Measurements from ENCODE around the gene SMPDL3B.

- TF ChIP-seq CTCF (conservative IDR thresholded peaks at IDR 0.05; ENCODE audit: low read depth, low read length) (no peak), CEBPB (IDR thresholded peaks at IDR 0.05; ENCODE audit: low read depth, low read length) (no peak), POLR2A (IDR thresholded peaks at IDR 0.05; ENCODE audit: low read depth, low read length) (no peak), MXI1 (IDR thresholded peaks at IDR 0.05; ENCODE audit: borderline replicate concordance, low read depth, low read length) (no peak), MAFK (IDR thresholded peaks at IDR 0.05; ENCODE audit: low read depth, low read length) (no peak), RAD21 (IDR thresholded peaks at IDR 0.05; ENCODE audit: low read length) (no peak), CHD1 (IDR thresholded peaks at IDR 0.05; ENCODE audit: low read depth, low read length) (no peak)
These were observed 39.6 kb downstream of the SMPDL3B start for GRCh38 chr1:27974417-27974781.

All from IMR-90 (cell line).